Ovary (tissue), 3 donors: ENCODE data around the gene NLK.

ENCODE experiments used
- EP300 ChIP-seq: sonication (generic); formaldehyde crosslinking; IDR thresholded peaks from one replicate; pipeline ENCODE4 v1.6.1; 2017; ENCODE audit warnings: antibody characterized with exemption
- POLR2A ChIP-seq: fragments of 450-650 bp; IDR thresholded peaks from one replicate; pipeline ENCODE4 v1.6.1; 2017; ENCODE audit warnings: antibody characterized with exemption, mild to moderate bottlenecking, moderate library complexity
- TF ChIP-seq, protein P1 (sequence below), 3 donors: fragments of 450-650 bp in 2 of 3; fragments of 200-600 bp in 1 of 3; IDR thresholded peaks; one replicate each; pipeline versions ENCODE4 v1.5.1 to v1.8.0; 2016 to 2022; ENCODE audit warnings: antibody characterized with exemption in 3 of 3, mild to moderate bottlenecking in 1 of 3
- donor health status: DM: no; HTN: no; CAD: no.

DNA sequence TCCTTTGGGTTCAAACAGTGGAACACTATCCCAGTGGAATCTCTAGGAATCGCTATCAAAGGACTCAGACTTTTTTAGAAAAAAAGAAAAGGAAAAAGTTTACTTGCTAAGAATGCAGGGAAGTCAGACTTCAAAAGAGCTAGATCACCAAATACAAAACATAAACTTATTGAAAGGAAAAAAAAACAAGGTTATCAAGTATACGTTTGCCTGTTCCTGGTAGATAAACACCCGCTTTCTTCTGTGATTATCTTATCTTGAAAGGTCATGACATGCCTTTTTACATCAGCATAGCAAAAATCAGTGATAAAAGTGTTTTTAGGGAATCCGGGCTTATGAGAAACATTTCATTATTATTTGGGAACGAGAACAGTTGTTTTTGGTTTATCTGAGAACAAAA, 147.2 kb downstream of the NLK start:
- no peak for TF ChIP-seq POLR2A
- TF ChIP-seq, protein P1, sequence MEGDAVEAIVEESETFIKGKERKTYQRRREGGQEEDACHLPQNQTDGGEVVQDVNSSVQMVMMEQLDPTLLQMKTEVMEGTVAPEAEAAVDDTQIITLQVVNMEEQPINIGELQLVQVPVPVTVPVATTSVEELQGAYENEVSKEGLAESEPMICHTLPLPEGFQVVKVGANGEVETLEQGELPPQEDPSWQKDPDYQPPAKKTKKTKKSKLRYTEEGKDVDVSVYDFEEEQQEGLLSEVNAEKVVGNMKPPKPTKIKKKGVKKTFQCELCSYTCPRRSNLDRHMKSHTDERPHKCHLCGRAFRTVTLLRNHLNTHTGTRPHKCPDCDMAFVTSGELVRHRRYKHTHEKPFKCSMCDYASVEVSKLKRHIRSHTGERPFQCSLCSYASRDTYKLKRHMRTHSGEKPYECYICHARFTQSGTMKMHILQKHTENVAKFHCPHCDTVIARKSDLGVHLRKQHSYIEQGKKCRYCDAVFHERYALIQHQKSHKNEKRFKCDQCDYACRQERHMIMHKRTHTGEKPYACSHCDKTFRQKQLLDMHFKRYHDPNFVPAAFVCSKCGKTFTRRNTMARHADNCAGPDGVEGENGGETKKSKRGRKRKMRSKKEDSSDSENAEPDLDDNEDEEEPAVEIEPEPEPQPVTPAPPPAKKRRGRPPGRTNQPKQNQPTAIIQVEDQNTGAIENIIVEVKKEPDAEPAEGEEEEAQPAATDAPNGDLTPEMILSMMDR (IDR thresholded peaks at IDR 0.05), result no peak
- TF ChIP-seq EP300, result no peak
